Fibroblast of the aortic adventitia (primary cell): ENCODE measurements around the gene LRRC8B. TPM values are rescaled to one million over a fixed set of nuclear protein-coding genes. Genes with fewer than 3 reads are reported as not detected.

Experiments
- DNase-seq: peaks from one replicate; pipeline ENCODE4 v3.0.0-alpha.2; 2010; ENCODE audit warnings: low read depth
- H3K4me3 ChIP-seq: 2 replicates; pipeline ENCODE4 v1.5.1; 2011; ENCODE audit warnings: low read depth, mild to moderate bottlenecking, control low read depth, low read length, moderate library complexity
- CTCF ChIP-seq: IDR thresholded peaks from 2 replicates; pipeline ENCODE4 v1.5.1; 2011; ENCODE audit warnings: mild to moderate bottlenecking, low read length, control low read depth, inconsistent platforms; ENCODE audit not compliant: insufficient read depth
- total RNA-seq: library from RNA; depleted of rRNA; stranded (reverse); fragments of >200 nt; gene quantifications from 2 replicates; pipeline ENCODE4 v1.2.3, GENCODE V29; 2012; ENCODE audit warnings: low replicate concordance

Gene LRRC8B
- total RNA-seq, 1 donor: 2.5 TPM

DNA sequence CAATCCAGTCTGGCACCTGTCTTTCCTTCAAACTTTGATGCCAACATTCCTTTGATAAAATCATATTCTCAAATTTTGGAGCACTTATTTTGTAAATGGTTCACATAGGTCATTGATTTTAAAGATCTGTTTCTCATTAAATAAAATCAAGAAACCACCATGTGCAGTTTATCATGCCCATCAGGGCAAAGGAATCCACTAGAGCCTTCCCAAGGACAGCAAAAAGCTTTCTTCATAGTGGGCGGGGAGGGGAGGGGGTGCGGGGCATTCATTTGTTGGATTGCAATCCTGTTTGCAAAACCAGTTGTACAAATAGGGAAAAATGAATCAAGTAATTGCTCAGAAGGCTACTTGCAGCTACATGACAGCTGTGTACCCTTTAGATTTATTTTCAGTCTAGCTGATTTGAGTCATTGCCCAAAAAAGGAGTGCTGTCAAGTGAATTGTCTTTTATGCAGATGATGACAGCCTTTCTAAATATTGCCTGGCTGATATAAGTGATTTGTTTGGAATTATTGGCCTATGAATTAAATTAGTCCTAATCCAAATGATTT is 23.0 kb downstream of the LRRC8B start:
- TF ChIP-seq CTCF: no peak
- no peak for DNase-seq
- no peak overlapping the region for H3K4me3 ChIP-seq

- H3K4me3 ChIP-seq: no peak overlapping the region
- no peak for TF ChIP-seq CTCF
- DNase-seq: no peak
These were observed 23.7 kb downstream of the LRRC8B start for GRCh38 chr1:89548122-89548857.

GRCh38 chr1:89550995-89551394 is 26.4 kb downstream of the LRRC8B start:
- DNase-seq: no peak
- no peak overlapping the region for H3K4me3 ChIP-seq
- no peak for TF ChIP-seq CTCF

- H3K4me3 ChIP-seq: no peak overlapping the region
- no peak for TF ChIP-seq CTCF
- peak; percentile 14 for DNase-seq
These were observed 27.9 kb downstream of the LRRC8B start for GRCh38 chr1:89552471-89553081.

GRCh38 chr1:89553157-89553556 is 28.5 kb downstream of the LRRC8B start:
- no peak for TF ChIP-seq CTCF
- no peak for DNase-seq
- no peak overlapping the region for H3K4me3 ChIP-seq

DNA sequence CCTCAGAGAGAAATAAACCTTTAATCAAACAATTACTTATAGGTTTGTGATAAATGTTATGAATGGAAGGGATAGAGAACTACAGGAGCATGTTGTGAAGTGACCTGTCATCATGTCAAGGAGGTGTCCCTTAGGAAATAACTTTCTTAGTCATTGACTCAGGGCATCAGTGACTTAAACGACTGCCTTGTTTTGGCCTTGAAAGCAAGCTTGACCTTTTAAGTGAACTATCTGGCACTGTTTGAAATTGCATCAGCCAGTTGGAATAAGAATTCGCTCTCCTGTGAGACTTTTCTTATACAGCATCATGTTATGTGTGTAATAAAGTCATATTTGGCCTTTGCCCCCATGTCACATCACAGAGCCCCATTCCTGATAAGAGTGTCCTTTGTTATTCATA is 30.9 kb downstream of the LRRC8B start:
- no peak for DNase-seq
- H3K4me3 ChIP-seq: no peak overlapping the region
- no peak for TF ChIP-seq CTCF
